Neutrophil (primary cell): ENCODE measurements around the gene AMPD1.

Source experiments
- H3K27ac ChIP-seq: fragments of 200-600 bp; sonication (generic); 2 replicates; pipeline ENCODE4 v1.5.1; 2016; ENCODE audit warnings: mild to moderate bottlenecking, moderate library complexity
- H3K27me3 ChIP-seq: fragments of 200-600 bp; sonication (generic); 2 replicates; pipeline ENCODE4 v1.6.0; 2016; ENCODE audit warnings: mild to moderate bottlenecking
- H3K36me3 ChIP-seq: fragments of 200-600 bp; sonication (generic); 2 replicates; pipeline ENCODE4 v1.5.1; 2017
- H3K4me1 ChIP-seq, 2 experiments: fragments of 200-600 bp in 1 of 2; sonication (generic) in 1 of 2; 1 replicate in 1 of 2; 2 replicates in 1 of 2; pipeline versions ENCODE4 v1.5.1 to v1.6.1; 2013 to 2016; ENCODE audit warnings: low read depth in 1 of 2, low read length in 1 of 2, mild to moderate bottlenecking in 1 of 2, moderate library complexity in 1 of 2; ENCODE audit not compliant: control insufficient read depth in 1 of 2, insufficient read depth in 1 of 2
- H3K4me3 ChIP-seq, 2 experiments: fragments of 200-600 bp in 1 of 2; sonication (generic) in 1 of 2; 1 replicate in 1 of 2; 2 replicates in 1 of 2; pipeline ENCODE4 v1.5.1; 2013 to 2016; ENCODE audit warnings: low read depth in 1 of 2, low read length in 1 of 2, mild to moderate bottlenecking in 1 of 2, moderate library complexity in 1 of 2
- H3K9me3 ChIP-seq: fragments of 200-600 bp; sonication (generic); 2 replicates; pipeline ENCODE4 v1.5.1; 2016
- CTCF ChIP-seq: fragments of 200-600 bp; sonication (generic); IDR thresholded peaks from 2 replicates; pipeline ENCODE4 v1.5.1; 2016; ENCODE audit warnings: antibody characterized with exemption

AMPD1 gene

GRCh38 chr1:114668784-114669561 is 26.4 kb downstream of the AMPD1 start:
- Histone ChIP-seq H3K27ac (peak overlapping the region; percentile 49), H3K4me1 (peaks cover 11 to 27% of the 10 kb centered on the region in 2 experiments), H3K9me3 (no peaks in the 10 kb centered on the region), H3K4me3 (peak overlapping the region; percentile 63 to 75), H3K27me3 (peaks cover 63% of the 10 kb centered on the region), H3K36me3 (no peaks in the 10 kb centered on the region)
- no peak for TF ChIP-seq CTCF

GRCh38 chr1:114668373-114668772 is 27.0 kb downstream of the AMPD1 start:
- Histone ChIP-seq H3K27ac (no peak overlapping the region), H3K27me3 (peaks cover 57% of the 10 kb centered on the region), H3K9me3 (no peaks in the 10 kb centered on the region), H3K4me1 (peaks cover 11 to 27% of the 10 kb centered on the region in 2 experiments), H3K36me3 (no peaks in the 10 kb centered on the region), H3K4me3 (no peak overlapping the region)
- no peak for TF ChIP-seq CTCF

GRCh38 chr1:114666954-114667353 is 28.4 kb downstream of the AMPD1 start:
- Histone ChIP-seq H3K36me3 (no peaks in the 10 kb centered on the region), H3K9me3 (no peaks in the 10 kb centered on the region), H3K27ac (no peak overlapping the region), H3K4me3 (no peak overlapping the region), H3K4me1 (peaks cover 11 to 27% of the 10 kb centered on the region in 2 experiments), H3K27me3 (peaks cover 45% of the 10 kb centered on the region)
- no peak for TF ChIP-seq CTCF

- H3K36me3 ChIP-seq, result no peaks in the 10 kb centered on the region
- no peak for TF ChIP-seq CTCF
- no peaks in the 10 kb centered on the region for H3K4me1 ChIP-seq
- no peak overlapping the region for H3K27ac ChIP-seq
- no peaks in the 10 kb centered on the region for H3K9me3 ChIP-seq
- peaks cover 39% of the 10 kb centered on the region for H3K27me3 ChIP-seq
- H3K4me3 ChIP-seq, result no peak overlapping the region
Measured at GRCh38 chr1:114660238-114660637, 35.1 kb downstream of the AMPD1 start.

GRCh38 chr1:114651893-114652292 is 43.5 kb downstream of the AMPD1 start:
- H3K36me3 ChIP-seq, result no peaks in the 10 kb centered on the region
- TF ChIP-seq CTCF, result no peak
- H3K4me3 ChIP-seq, result no peak overlapping the region
- no peaks in the 10 kb centered on the region for H3K4me1 ChIP-seq
- peaks cover 11% of the 10 kb centered on the region for H3K27me3 ChIP-seq
- H3K9me3 ChIP-seq, result no peaks in the 10 kb centered on the region
- H3K27ac ChIP-seq, result no peak overlapping the region
